H9 (cell line): ENCODE data around the gene GREB1L. TPM values are rescaled to one million over a fixed set of nuclear protein-coding genes. Genes with fewer than 3 reads are reported as not detected.

Source experiments
- DNase-seq: peaks from one replicate; pipeline ENCODE4 v3.0.0-alpha.2; 2017
- H2AFZ ChIP-seq: one replicate; pipeline ENCODE4 v1.6.1; 2013; ENCODE audit warnings: mild to moderate bottlenecking, low read length, control low read depth, moderate library complexity
- H2AK5ac ChIP-seq: 2 replicates; pipeline ENCODE4 v1.6.1; 2013; ENCODE audit warnings: low read length, control low read depth, mixed read lengths; ENCODE audit not compliant: insufficient read length
- H2BK120ac ChIP-seq: one replicate; pipeline ENCODE4 v1.6.1; 2013; ENCODE audit warnings: low read depth, mild to moderate bottlenecking, low read length, control low read depth, inconsistent platforms; ENCODE audit not compliant: poor library complexity, severe bottlenecking
- H2BK12ac ChIP-seq: 2 replicates; pipeline ENCODE4 v1.6.1; 2013; ENCODE audit warnings: low read length, control low read depth, mixed read lengths, low read depth; ENCODE audit not compliant: insufficient read length
- H2BK15ac ChIP-seq: 2 replicates; pipeline ENCODE4 v1.6.1; 2013; ENCODE audit warnings: low read depth, low read length, control low read depth
- H2BK20ac ChIP-seq: one replicate; pipeline ENCODE4 v1.6.1; 2013; ENCODE audit warnings: low read depth, mild to moderate bottlenecking, low read length, control low read depth, inconsistent platforms; ENCODE audit not compliant: poor library complexity, severe bottlenecking
- H2BK5ac ChIP-seq: 2 replicates; pipeline ENCODE4 v1.6.1; 2013; ENCODE audit warnings: low read length, control low read depth, mixed read lengths; ENCODE audit not compliant: insufficient read length
- H3K14ac ChIP-seq: 2 replicates; pipeline ENCODE4 v1.6.1; 2013; ENCODE audit warnings: low read length, control low read depth; ENCODE audit not compliant: insufficient read depth
- H3K18ac ChIP-seq: 2 replicates; pipeline ENCODE4 v1.6.1; 2013; ENCODE audit warnings: low read depth, mild to moderate bottlenecking, mixed read lengths, low read length, control low read depth; ENCODE audit not compliant: insufficient read length
- H3K23ac ChIP-seq: 2 replicates; pipeline ENCODE4 v1.6.1; 2013; ENCODE audit warnings: low read length, control low read depth, mixed read lengths, low read depth; ENCODE audit not compliant: insufficient read length
- H3K23me2 ChIP-seq: 2 replicates; pipeline ENCODE4 v1.6.1; 2013; ENCODE audit warnings: low read depth, mild to moderate bottlenecking, mixed read lengths, low read length, control low read depth; ENCODE audit not compliant: insufficient read length, poor library complexity, severe bottlenecking
- H3K27ac ChIP-seq: 2 replicates; pipeline ENCODE4 v1.5.1; 2013; ENCODE audit warnings: low read length, control low read depth, mixed read lengths, low read depth; ENCODE audit not compliant: insufficient read length
- H3K27me3 ChIP-seq: 2 replicates; pipeline ENCODE4 v1.6.1; 2013; ENCODE audit warnings: low read length, control low read depth, inconsistent platforms; ENCODE audit not compliant: insufficient read depth
- H3K4ac ChIP-seq: 2 replicates; pipeline ENCODE4 v1.6.1; 2013; ENCODE audit warnings: low read depth, mild to moderate bottlenecking, control low read depth, inconsistent platforms, low read length, moderate library complexity
- H3K4me1 ChIP-seq: 2 replicates; pipeline ENCODE4 v1.6.1; 2013; ENCODE audit warnings: low read length, control low read depth, inconsistent platforms; ENCODE audit not compliant: insufficient read depth
- H3K4me2 ChIP-seq: 2 replicates; pipeline ENCODE4 v1.6.1; 2013; ENCODE audit warnings: low read length, control low read depth, mixed read lengths; ENCODE audit not compliant: insufficient read length, insufficient read depth
- H3K56ac ChIP-seq: 2 replicates; pipeline ENCODE4 v1.6.1; 2013; ENCODE audit warnings: low read depth, mild to moderate bottlenecking, mixed read lengths, low read length, control low read depth; ENCODE audit not compliant: insufficient read length
- H3K79me1 ChIP-seq: 2 replicates; pipeline ENCODE4 v1.6.1; 2013; ENCODE audit warnings: low read depth, mild to moderate bottlenecking, moderate library complexity, low read length, control low read depth, inconsistent platforms; ENCODE audit not compliant: insufficient read depth, poor library complexity, severe bottlenecking
- H3K79me2 ChIP-seq: 2 replicates; pipeline ENCODE4 v1.6.1; 2013; ENCODE audit warnings: low read length, control low read depth, inconsistent platforms; ENCODE audit not compliant: insufficient read depth
- H3K9ac ChIP-seq: 2 replicates; pipeline ENCODE4 v1.6.1; 2013; ENCODE audit warnings: low read length, control low read depth, mixed read lengths; ENCODE audit not compliant: insufficient read length; ENCODE audit errors: extremely low read depth
- H3K9me3 ChIP-seq: one replicate; pipeline ENCODE4 v1.6.1; 2013; ENCODE audit warnings: low read depth, low read length, inconsistent platforms; ENCODE audit not compliant: control insufficient read depth
- H3T11ph ChIP-seq: one replicate; pipeline ENCODE4 v1.6.1; 2013; ENCODE audit warnings: mild to moderate bottlenecking, low read length, control low read depth, inconsistent platforms
- H4K20me1 ChIP-seq: one replicate; pipeline ENCODE4 v1.6.1; 2013; ENCODE audit not compliant: control insufficient read depth, insufficient read length, insufficient read depth
- H4K5ac ChIP-seq: 2 replicates; pipeline ENCODE4 v1.6.1; 2013; ENCODE audit warnings: low read depth, mild to moderate bottlenecking, mixed read lengths, low read length, control low read depth; ENCODE audit not compliant: insufficient read length
- H4K8ac ChIP-seq: replicated peaks from 2 replicates; pipeline ENCODE4 v1.6.1; 2013; ENCODE audit warnings: low read length, control low read depth, mixed read lengths, low read depth; ENCODE audit not compliant: insufficient read length
- H4K91ac ChIP-seq: 2 replicates; pipeline ENCODE4 v1.6.1; 2013; ENCODE audit warnings: low read depth, mild to moderate bottlenecking, moderate library complexity, mixed read lengths, low read length, control low read depth; ENCODE audit not compliant: insufficient read length
- H3K27ac Mint-ChIP-seq, 3 experiments: 2 replicates in 2 of 3; 3 replicates in 1 of 3; pipeline ENCODE4 v1.8.0; 2020 to 2021; ENCODE audit warnings: mixed read lengths in 3 of 3, mild to moderate bottlenecking in 1 of 3, moderate library complexity in 1 of 3
- H3K27me3 Mint-ChIP-seq: 2 replicates; pipeline ENCODE4 v1.8.0; 2021; ENCODE audit warnings: low read depth, mild to moderate bottlenecking, moderate library complexity, mixed read lengths
- H3K36me3 Mint-ChIP-seq, 3 experiments: 2 replicates in 2 of 3; 3 replicates in 1 of 3; pipeline ENCODE4 v1.8.0; 2020 to 2021; ENCODE audit warnings: low read depth in 3 of 3, mixed read lengths in 3 of 3; ENCODE audit not compliant: insufficient read depth in 1 of 3
- H3K4me1 Mint-ChIP-seq, 2 experiments: 2 replicates each; pipeline ENCODE4 v1.8.0; 2020; ENCODE audit warnings: mixed read lengths in 2 of 2
- H3K4me3 Mint-ChIP-seq, 2 experiments: 2 replicates in 1 of 2; 3 replicates in 1 of 2; pipeline ENCODE4 v1.8.0; 2020 to 2021; ENCODE audit warnings: mild to moderate bottlenecking in 2 of 2, mixed read lengths in 2 of 2, moderate library complexity in 1 of 2
- H3K9me3 Mint-ChIP-seq, 2 experiments: 2 replicates in 1 of 2; 3 replicates in 1 of 2; pipeline ENCODE4 v1.8.0; 2020; ENCODE audit warnings: mild to moderate bottlenecking in 2 of 2, mixed read lengths in 2 of 2, moderate library complexity in 1 of 2
- CTCF ChIP-seq: fragments of 200-600 bp; sonication (generic); conservative IDR thresholded peaks from 3 replicates; pipeline ENCODE4 v1.8.0; 2021; ENCODE audit warnings: antibody characterized with exemption, mild to moderate bottlenecking
- WGBS: extraction: QIAGEN DNeasy Blood & Tissue Kit; methylation state at CpG from one replicate; pipeline ENCODE4 v1.1.7; 2013; ENCODE audit warnings: missing lambda C conversion rate, low lambda C conversion rate, mixed read lengths; ENCODE audit not compliant: insufficient read length; ENCODE audit errors: extremely low coverage; 5-methylcytosine and 5-hydroxymethylcytosine counted together
- total RNA-seq: library from RNA; stranded (reverse); gene quantifications from 2 replicates; pipeline ENCODE4 v1.2.1, GENCODE V29; 2021

The GREB1L gene
- total RNA-seq, 1 experiment from 2014 or later: 2.7 TPM

- no peak overlapping the region for H2BK12ac ChIP-seq
- no peaks in the 10 kb centered on the region for H4K20me1 ChIP-seq
- no peak overlapping the region for H2AK5ac ChIP-seq
- no CpG with 5 or more reads among the region's 6 CpGs for WGBS
- no peak overlapping the region for H2BK15ac ChIP-seq
- no peak overlapping the region for H3T11ph ChIP-seq
- no peaks in the 10 kb centered on the region for H3K79me1 ChIP-seq
- no peak overlapping the region for H4K8ac ChIP-seq
- H3K27me3 ChIP-seq: no peaks in the 10 kb centered on the region
- no peak overlapping the region for H3K18ac ChIP-seq
- H2BK5ac ChIP-seq: no peak overlapping the region
- H3K27ac ChIP-seq: no peak overlapping the region
- no peak overlapping the region for H3K27ac Mint-ChIP-seq
- no peak overlapping the region for H3K9ac ChIP-seq
- no peak overlapping the region for H3K56ac ChIP-seq
- H3K36me3 Mint-ChIP-seq: 0 out of 7 replicates have a peak, but pooled peaks cover 0 to 5% (median 0%) of the 10 kb centered on the region in 3 experiments
- no peak overlapping the region for H3K14ac ChIP-seq
- H3K9me3 ChIP-seq: no peaks in the 10 kb centered on the region
- no peak overlapping the region for H2AFZ ChIP-seq
- no peak overlapping the region for H3K4me3 Mint-ChIP-seq
- TF ChIP-seq CTCF: peak; percentile 89
- no peak overlapping the region for H4K5ac ChIP-seq
- peaks cover 2% of the 10 kb centered on the region; the same call in 1 of the 2 replicates for H3K4me1 ChIP-seq
- no peaks in the 10 kb centered on the region for H3K9me3 Mint-ChIP-seq
- no peak overlapping the region for H4K91ac ChIP-seq
- no peak overlapping the region for H3K23ac ChIP-seq
- no peak overlapping the region for H3K4ac ChIP-seq
- no peaks in the 10 kb centered on the region for H3K23me2 ChIP-seq
- no peaks in the 10 kb centered on the region for H3K79me2 ChIP-seq
- peak; percentile 64 for DNase-seq
- H3K4me1 Mint-ChIP-seq: peaks cover 9 to 11% of the 10 kb centered on the region in 2 experiments
- H3K27me3 Mint-ChIP-seq: no peaks in the 10 kb centered on the region
- no peak overlapping the region for H2BK20ac ChIP-seq
- no peak overlapping the region for H2BK120ac ChIP-seq
- no peak overlapping the region for H3K4me2 ChIP-seq
These were observed 247.2 kb downstream of the GREB1L start for GRCh38 chr18:21489119-21489750.
